DMS153 (cell line): ENCODE results near the gene BRI3.

Experiments
- DNase-seq: peaks from one replicate; lab custom pipeline; 2025; lab: John Stamatoyannopoulos, UW

The BRI3 gene

GRCh38 chr7:98287486-98287959 is 6.0 kb downstream of the BRI3 start:
- DNase-seq, result no peak

GRCh38 chr7:98288064-98288823 is 6.8 kb downstream of the BRI3 start:
- DNase-seq, result no peak

GRCh38 chr7:98289333-98289875 is 7.9 kb downstream of the BRI3 start:
- DNase-seq, result no peak

- DNase-seq, result no peak
These were observed 10.2 kb downstream of the BRI3 start for GRCh38 chr7:98291717-98292116.

GRCh38 chr7:98293265-98293664 is 11.8 kb downstream of the BRI3 start:
- DNase-seq, result no peak

GRCh38 chr7:98293746-98294145 is 12.3 kb downstream of the BRI3 start:
- no peak for DNase-seq

GRCh38 chr7:98294326-98294725 is 12.8 kb downstream of the BRI3 start:
- no peak for DNase-seq

- DNase-seq, result peak; percentile 54
These were observed 13.4 kb downstream of the BRI3 start for GRCh38 chr7:98294798-98295382.

GRCh38 chr7:98295467-98296192 is 14.1 kb downstream of the BRI3 start:
- no peak for DNase-seq

- DNase-seq, result no peak
These were observed 15.3 kb downstream of the BRI3 start for GRCh38 chr7:98296833-98297232.

GRCh38 chr7:98297626-98298286 is 16.3 kb downstream of the BRI3 start:
- DNase-seq, result no peak

- no peak for DNase-seq
These were observed 19.3 kb downstream of the BRI3 start for GRCh38 chr7:98300595-98301372.

GRCh38 chr7:98301693-98302470 is 20.4 kb downstream of the BRI3 start:
- no peak for DNase-seq

GRCh38 chr7:98303176-98303865 is 21.8 kb downstream of the BRI3 start:
- no peak for DNase-seq

GRCh38 chr7:98303906-98304305 is 22.4 kb downstream of the BRI3 start:
- DNase-seq, result no peak

GRCh38 chr7:98305951-98306535 is 24.6 kb downstream of the BRI3 start:
- DNase-seq, result no peak

GRCh38 chr7:98307971-98308466 is 26.5 kb downstream of the BRI3 start:
- DNase-seq, result no peak

GRCh38 chr7:98309566-98309965 is 28.1 kb downstream of the BRI3 start:
- no peak for DNase-seq

GRCh38 chr7:98312201-98312600 is 30.7 kb downstream of the BRI3 start:
- DNase-seq, result no peak
